ENCODE measurements around the gene SMC6. TPM values are rescaled to one million over a fixed set of nuclear protein-coding genes. Genes with fewer than 3 reads are reported as not detected.

Gene SMC6
- total and polyA plus RNA-seq, 8 donors: 3.0 to 8.0 (median 4.8) TPM

DNA sequence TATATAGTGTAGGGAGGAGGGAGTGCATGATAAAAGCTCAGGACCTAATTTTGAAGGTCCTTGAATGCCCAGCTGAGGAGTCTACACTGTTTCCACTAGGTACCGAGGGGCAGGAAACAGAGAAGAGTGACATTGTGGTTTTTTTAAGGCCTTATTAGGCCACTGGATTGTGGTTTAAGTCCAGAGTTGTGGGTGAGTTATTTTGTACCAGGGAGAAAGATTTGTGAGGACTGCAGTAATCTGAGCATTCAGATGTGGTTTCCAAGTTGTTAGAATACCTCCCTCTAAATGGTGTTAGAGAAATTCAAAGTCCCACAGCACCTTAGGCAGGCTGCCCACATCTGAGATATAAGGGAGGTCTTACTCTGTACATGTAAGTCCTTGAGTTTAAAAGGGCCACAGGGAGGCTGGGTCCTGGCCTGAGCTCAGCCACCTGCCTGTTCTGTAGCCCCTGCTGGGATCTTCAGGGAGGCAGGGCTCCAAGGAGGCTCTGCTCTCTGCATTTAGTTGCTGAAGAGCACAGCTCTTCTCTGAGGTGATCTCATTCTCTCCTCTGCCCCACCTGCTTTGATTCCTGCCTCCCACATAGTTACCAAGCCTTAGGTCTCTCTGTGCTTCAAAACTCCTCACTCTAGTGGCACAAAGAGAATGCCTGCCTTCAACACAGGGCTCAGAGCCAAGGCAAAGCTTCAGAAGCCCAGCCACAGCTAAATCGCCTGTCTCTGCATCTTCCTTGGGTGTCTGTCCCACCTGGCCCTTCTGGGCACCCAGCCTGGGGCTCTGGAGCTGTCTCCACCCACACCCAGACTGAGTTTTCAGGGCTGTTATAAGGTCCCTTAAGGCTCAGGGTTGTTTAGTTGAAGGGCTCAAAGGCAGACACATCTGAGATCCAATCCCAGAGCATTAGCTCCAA, 125.0 kb downstream of the SMC6 start:
- no peak for TF ChIP-seq CTCF (IDR thresholded peaks at IDR 0.05)
- no peak overlapping the region for H3K4me3 ChIP-seq
- no peaks in the 10 kb centered on the region for H3K27me3 ChIP-seq
- no peaks in the 10 kb centered on the region for H3K36me3 ChIP-seq
- H3K9me3 ChIP-seq: no peaks in the 10 kb centered on the region
- no peak for ATAC-seq
- FAIRE-seq: no peak
- no peak for DNase-seq
- WGBS, 2 donors: 56 to 62% methylated on average over 2 of the region's 2 CpGs
- no peak overlapping the region for H3K27ac ChIP-seq
- H3K4me1 ChIP-seq: no peaks in the 10 kb centered on the region
- intact Hi-C loops (cut with DNase I): no loop called here

GRCh38 chr2:17627434-17627833, 126.2 kb downstream of the SMC6 start:
- ATAC-seq: no peak
- no peak overlapping the region for H3K4me3 ChIP-seq
- DNase-seq: no peak
- H3K4me1 ChIP-seq: no peaks in the 10 kb centered on the region
- H3K27ac ChIP-seq: no peak overlapping the region
- H3K36me3 ChIP-seq: no peaks in the 10 kb centered on the region
- no peak for FAIRE-seq
- intact Hi-C loops (cut with DNase I): no loop called here
- TF ChIP-seq CTCF (IDR thresholded peaks at IDR 0.05): no peak
- no peaks in the 10 kb centered on the region for H3K9me3 ChIP-seq
- 45 to 54% methylated on average over 2 of the region's 2 CpGs for WGBS, 2 donors
- no peaks in the 10 kb centered on the region for H3K27me3 ChIP-seq

DNA sequence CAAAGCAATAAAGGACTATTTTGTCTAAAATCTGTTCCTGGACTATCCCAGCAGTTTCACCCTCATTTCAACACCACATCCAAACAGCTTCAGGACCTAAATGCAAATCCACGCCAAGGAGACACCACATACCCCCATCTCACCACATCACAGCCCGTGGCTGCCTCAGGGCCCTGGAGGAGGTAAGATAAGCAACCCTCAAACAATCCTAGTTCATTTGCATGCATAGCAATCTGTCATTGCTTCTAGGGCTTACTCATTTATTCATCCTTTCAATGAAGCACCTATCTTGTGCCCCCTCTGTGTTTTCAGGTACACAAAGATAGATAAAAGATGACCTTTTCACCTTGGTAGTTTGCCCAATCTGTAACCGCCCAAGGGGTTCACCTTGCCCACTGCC, 126.6 kb downstream of the SMC6 start:
- H3K9me3 ChIP-seq: no peaks in the 10 kb centered on the region
- no peaks in the 10 kb centered on the region for H3K4me1 ChIP-seq
- no peak overlapping the region for H3K27ac ChIP-seq
- ATAC-seq (no peak), FAIRE-seq (no peak), DNase-seq (no peak)
- TF ChIP-seq CTCF (IDR thresholded peaks at IDR 0.05): no peak
- no peaks in the 10 kb centered on the region for H3K27me3 ChIP-seq
- no peaks in the 10 kb centered on the region for H3K36me3 ChIP-seq
- H3K4me3 ChIP-seq: no peak overlapping the region
- WGBS, 2 donors: 55 to 64% methylated on average over 3 of the region's 3 CpGs
- intact Hi-C loops (cut with DNase I): no loop called here

- Histone ChIP-seq H3K4me1 (no peaks in the 10 kb centered on the region), H3K27me3 (no peaks in the 10 kb centered on the region), H3K36me3 (no peaks in the 10 kb centered on the region), H3K9me3 (no peaks in the 10 kb centered on the region), H3K4me3 (no peak overlapping the region), H3K27ac (no peak overlapping the region)
- intact Hi-C loops (cut with DNase I): no loop called here
- 71 to 74% methylated on average over 3 of the region's 3 CpGs for WGBS, 2 donors
- FAIRE-seq (no peak), DNase-seq (no peak), ATAC-seq (no peak)
- TF ChIP-seq CTCF (IDR thresholded peaks at IDR 0.05): no peak
Measured at GRCh38 chr2:17625446-17625845, 128.2 kb downstream of the SMC6 start.

GRCh38 chr2:17621781-17622180, 131.8 kb downstream of the SMC6 start:
- TF ChIP-seq CTCF (IDR thresholded peaks at IDR 0.05): no peak
- no peaks in the 10 kb centered on the region for H3K36me3 ChIP-seq
- DNase-seq: no peak
- H3K4me3 ChIP-seq: no peak overlapping the region
- intact Hi-C loops (cut with DNase I): no loop called here
- H3K27ac ChIP-seq: no peak overlapping the region
- H3K27me3 ChIP-seq: no peaks in the 10 kb centered on the region
- ATAC-seq: peak in 1 of 4 donors; percentile 31
- H3K4me1 ChIP-seq: no peaks in the 10 kb centered on the region
- no peaks in the 10 kb centered on the region for H3K9me3 ChIP-seq
- FAIRE-seq: no peak
- 75 to 100% methylated on average over 2 of the region's 2 CpGs for WGBS, 2 donors
